ENCODE measurements around the gene TMEM217.

TMEM217 gene

DNA sequence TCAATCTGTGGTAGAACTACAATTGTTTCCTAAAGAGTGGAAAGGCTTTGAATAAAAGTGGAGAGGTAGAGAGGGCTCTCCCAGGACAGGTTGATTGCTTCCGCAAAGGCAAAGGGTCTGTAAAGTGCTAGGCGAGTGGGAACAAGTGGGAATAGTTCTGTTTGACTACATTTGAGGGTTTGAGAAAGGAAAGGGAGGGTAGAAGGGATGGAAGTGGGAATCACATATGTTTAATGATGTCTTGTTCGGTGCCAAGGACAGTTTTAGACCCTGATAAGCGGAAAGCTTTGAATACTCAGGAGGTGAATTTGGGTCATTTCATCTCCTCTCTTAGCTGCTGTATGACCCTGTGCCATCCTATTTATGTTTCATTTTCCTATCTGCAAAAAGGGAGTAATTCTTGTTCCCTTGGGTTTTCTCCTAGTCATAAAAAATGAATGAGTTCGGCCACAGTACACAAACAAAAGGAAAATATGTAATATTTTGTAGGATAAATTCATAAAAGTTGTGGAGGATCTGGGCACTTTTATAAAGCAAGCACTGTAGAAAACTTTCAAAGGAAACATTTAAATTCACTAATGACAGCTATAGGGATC is 89.7 kb downstream of the TMEM217 start:
- H3K27ac ChIP-seq (ENCODE audit: low read length), result no peak overlapping the region
- H3K36me3 ChIP-seq (ENCODE audit: insufficient read depth, low read depth, low read length), result peaks cover 13% of the 10 kb centered on the region
- H3K4me1 ChIP-seq (ENCODE audit: insufficient read depth, low read length), result peaks cover 17% of the 10 kb centered on the region
- peaks cover 5% of the 10 kb centered on the region; the same call in 1 of the 2 replicates for H3K27me3 ChIP-seq (ENCODE audit: insufficient read depth, low read length)
- peak overlapping the region; percentile 92; the same call in 1 of the 2 replicates for H3K9ac ChIP-seq (ENCODE audit: low read depth, low read length)
- H3K9me3 ChIP-seq (ENCODE audit: insufficient read depth, low read depth, low read length), result no peaks in the 10 kb centered on the region
- H3K4me3 ChIP-seq (ENCODE audit: low read length), result peak overlapping the region; percentile 79

GRCh38 chr6:37162740-37163139 is 95.2 kb downstream of the TMEM217 start:
- Histone ChIP-seq H3K4me1 (ENCODE audit: insufficient read depth, low read length) (no peaks in the 10 kb centered on the region), H3K27ac (ENCODE audit: low read length) (no peak overlapping the region), H3K9ac (ENCODE audit: low read depth, low read length) (no peak overlapping the region)

More at GRCh38 chr6:37162740-37163139, 95.2 kb downstream of the TMEM217 start:
- Histone ChIP-seq H3K36me3 (ENCODE audit: insufficient read depth, low read depth, low read length) (no peaks in the 10 kb centered on the region), H3K4me3 (ENCODE audit: low read length) (no peak overlapping the region), H3K27me3 (ENCODE audit: insufficient read depth, low read length) (no peaks in the 10 kb centered on the region; the same call in 1 of the 2 replicates), H3K9me3 (ENCODE audit: insufficient read depth, low read depth, low read length) (no peaks in the 10 kb centered on the region)

Measured in iPS-20b (cell line).